KMS-11 (cell line): ENCODE measurements around the gene MYO3B.

Source experiments
- H2AFZ ChIP-seq: fragments of 200-600 bp; sonication (generic); 2 replicates; pipeline ENCODE4 v1.6.1; 2016; ENCODE audit warnings: antibody characterized with exemption, mixed run types, low read depth
- H3K27ac ChIP-seq: fragments of 200-600 bp; sonication (generic); 2 replicates; pipeline ENCODE4 v1.6.1; 2016; ENCODE audit warnings: mild to moderate bottlenecking, mixed run types
- H3K27me3 ChIP-seq: fragments of 200-600 bp; sonication (generic); 2 replicates; pipeline ENCODE4 v1.6.1; 2017; ENCODE audit warnings: mild to moderate bottlenecking, low read depth, mixed run types, moderate library complexity; ENCODE audit not compliant: insufficient read depth
- H3K36me3 ChIP-seq: fragments of 200-600 bp; sonication (generic); 2 replicates; pipeline ENCODE4 v1.6.1; 2017; ENCODE audit warnings: mild to moderate bottlenecking, mixed run types; ENCODE audit not compliant: insufficient read depth
- H3K4me1 ChIP-seq: fragments of 200-600 bp; sonication (generic); 2 replicates; pipeline ENCODE4 v1.6.1; 2016; ENCODE audit warnings: mild to moderate bottlenecking, low read depth, mixed run types; ENCODE audit not compliant: poor library complexity, severe bottlenecking
- H3K4me2 ChIP-seq: fragments of 200-600 bp; sonication (generic); 2 replicates; pipeline ENCODE4 v1.7.0; 2016; ENCODE audit warnings: mild to moderate bottlenecking, mixed run types
- H3K4me3 ChIP-seq: fragments of 200-600 bp; sonication (generic); IDR thresholded peaks from 2 replicates; pipeline ENCODE4 v1.6.1; 2017; ENCODE audit warnings: low read depth, low read length, mixed read lengths; ENCODE audit not compliant: insufficient read depth
- H3K79me2 ChIP-seq: fragments of 200-600 bp; sonication (generic); 2 replicates; pipeline ENCODE4 v1.6.1; 2016; ENCODE audit warnings: low read depth, mixed run types; ENCODE audit not compliant: insufficient read depth
- H3K9ac ChIP-seq: fragments of 200-600 bp; sonication (generic); 2 replicates; pipeline ENCODE4 v1.6.1; 2016; ENCODE audit warnings: mild to moderate bottlenecking, mixed run types
- H4K20me1 ChIP-seq: fragments of 200-600 bp; sonication (generic); 2 replicates; pipeline ENCODE4 v1.6.1; 2016; ENCODE audit warnings: mild to moderate bottlenecking, mixed run types; ENCODE audit not compliant: insufficient read depth
- CTCF ChIP-seq: fragments of 200-600 bp; sonication (generic); conservative IDR thresholded peaks from 2 replicates; pipeline ENCODE4 v1.6.1; 2017; ENCODE audit warnings: low read depth, mild to moderate bottlenecking, antibody characterized with exemption, low read length, moderate library complexity, mixed read lengths

Gene MYO3B

DNA sequence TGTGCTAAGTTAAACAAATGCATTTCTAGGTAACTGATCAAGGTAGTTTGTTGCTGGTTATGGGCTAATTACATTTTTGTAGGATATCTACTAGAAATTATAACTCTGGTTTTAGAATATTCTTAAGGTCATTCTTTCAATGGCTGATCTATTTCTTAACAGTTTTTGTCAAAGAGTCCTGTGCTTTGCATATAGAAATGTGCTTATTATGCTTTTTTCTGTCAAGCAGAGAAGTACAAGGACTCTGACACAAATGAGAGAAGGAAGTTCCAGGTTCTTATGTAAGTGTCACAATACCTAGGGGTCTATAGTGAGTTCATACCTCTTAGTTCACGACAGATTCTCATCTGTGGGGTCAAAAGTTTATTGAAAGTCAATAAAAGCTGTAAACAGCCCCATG lies 88.4 kb downstream of the MYO3B start:
- no peaks in the 10 kb centered on the region for H3K79me2 ChIP-seq
- no peaks in the 10 kb centered on the region for H3K27me3 ChIP-seq
- no peaks in the 10 kb centered on the region for H4K20me1 ChIP-seq
- no peak overlapping the region for H3K27ac ChIP-seq
- no peak overlapping the region for H3K4me2 ChIP-seq
- H3K9ac ChIP-seq = no peak overlapping the region
- no peaks in the 10 kb centered on the region for H3K36me3 ChIP-seq
- H2AFZ ChIP-seq = no peak overlapping the region
- no peak for TF ChIP-seq CTCF
- no peaks in the 10 kb centered on the region for H3K4me1 ChIP-seq
- no peak overlapping the region for H3K4me3 ChIP-seq

GRCh38 chr2:170267071-170267470 lies 89.1 kb downstream of the MYO3B start:
- Histone ChIP-seq H3K27ac (no peak overlapping the region), H3K79me2 (no peaks in the 10 kb centered on the region), H2AFZ (no peak overlapping the region), H3K4me1 (no peaks in the 10 kb centered on the region), H3K4me2 (no peak overlapping the region), H3K4me3 (no peak overlapping the region), H3K36me3 (no peaks in the 10 kb centered on the region), H4K20me1 (no peaks in the 10 kb centered on the region), H3K9ac (no peak overlapping the region), H3K27me3 (no peaks in the 10 kb centered on the region)
- TF ChIP-seq CTCF = no peak

GRCh38 chr2:170270278-170270864 lies 92.4 kb downstream of the MYO3B start:
- TF ChIP-seq CTCF = no peak
- Histone ChIP-seq H3K27me3 (no peaks in the 10 kb centered on the region), H3K4me1 (no peaks in the 10 kb centered on the region), H2AFZ (no peak overlapping the region), H3K79me2 (no peaks in the 10 kb centered on the region), H4K20me1 (no peaks in the 10 kb centered on the region), H3K27ac (no peak overlapping the region), H3K9ac (no peak overlapping the region), H3K36me3 (no peaks in the 10 kb centered on the region), H3K4me2 (no peak overlapping the region), H3K4me3 (no peak overlapping the region)

DNA sequence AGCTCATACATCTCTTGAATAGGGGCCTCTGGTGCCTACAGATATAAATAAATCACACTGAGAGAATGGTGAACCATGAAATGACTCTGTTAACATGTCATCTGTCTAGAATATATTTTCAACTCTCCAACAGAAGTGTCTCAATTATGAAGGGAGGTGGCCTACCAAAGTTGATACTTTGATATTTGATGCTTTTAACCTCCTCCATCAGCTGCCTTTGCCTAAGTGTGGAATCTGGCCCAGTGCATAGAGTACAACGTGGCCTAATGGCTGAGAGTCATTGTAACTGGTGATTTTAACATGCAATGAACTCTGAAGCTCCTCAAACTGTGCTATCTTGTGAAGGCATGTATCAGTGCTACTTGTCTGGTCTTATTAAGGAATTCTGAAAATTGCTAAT lies 93.4 kb downstream of the MYO3B start:
- Histone ChIP-seq H3K4me1 (no peaks in the 10 kb centered on the region), H3K4me2 (no peak overlapping the region), H3K27me3 (no peaks in the 10 kb centered on the region), H3K9ac (no peak overlapping the region), H4K20me1 (no peaks in the 10 kb centered on the region), H3K79me2 (no peaks in the 10 kb centered on the region), H3K4me3 (no peak overlapping the region), H2AFZ (no peak overlapping the region), H3K36me3 (no peaks in the 10 kb centered on the region), H3K27ac (no peak overlapping the region)
- no peak for TF ChIP-seq CTCF
